Spleen (tissue), 11 donors: ENCODE data around the gene CLMN. TPM values are rescaled to one million over a fixed set of nuclear protein-coding genes. Genes with fewer than 3 reads are reported as not detected.

Experiments
- DNase-seq: peaks from one replicate; pipeline ENCODE4 v3.0.0-alpha.2; 2020
- H3K27ac ChIP-seq, 8 donors: fragments of 200-600 bp; sonication (generic) in 7 of 8; 1 replicate in 4 of 8; 2 replicates in 4 of 8; pipeline versions ENCODE4 v1.5.0 to v1.8.0; 2016 to 2021; ENCODE audit warnings: inconsistent platforms in 4 of 8, mild to moderate bottlenecking in 4 of 8, moderate library complexity in 1 of 8
- H3K27me3 ChIP-seq, 7 donors: fragments of 200-600 bp; sonication (generic) in 6 of 7; replicated peaks in 1 of 7; 1 replicate in 4 of 7; 2 replicates in 3 of 7; pipeline versions ENCODE4 v1.5.0 to v1.8.0; 2016 to 2021; ENCODE audit warnings: inconsistent platforms in 3 of 7, mild to moderate bottlenecking in 1 of 7
- H3K36me3 ChIP-seq, 6 donors: fragments of 200-600 bp; sonication (generic) in 5 of 6; 1 replicate in 4 of 6; 2 replicates in 2 of 6; pipeline versions ENCODE4 v1.5.0 to v1.8.0; 2016 to 2021; ENCODE audit warnings: inconsistent platforms in 2 of 6
- H3K4me1 ChIP-seq, 6 donors: fragments of 200-600 bp; sonication (generic) in 5 of 6; 1 replicate in 3 of 6; 2 replicates in 3 of 6; pipeline versions ENCODE4 v1.5.0 to v1.8.0; 2016 to 2021; ENCODE audit warnings: inconsistent platforms in 3 of 6
- H3K4me3 ChIP-seq, 8 donors: fragments of 200-600 bp; sonication (generic) in 7 of 8; 1 replicate in 4 of 8; 2 replicates in 4 of 8; pipeline versions ENCODE4 v1.5.0 to v1.8.0; 2016 to 2021; ENCODE audit warnings: inconsistent platforms in 4 of 8, mild to moderate bottlenecking in 4 of 8, moderate library complexity in 2 of 8
- H3K9me3 ChIP-seq, 8 donors: fragments of 200-600 bp; sonication (generic) in 7 of 8; 1 replicate in 4 of 8; 2 replicates in 4 of 8; pipeline versions ENCODE4 v1.5.0 to v1.8.0; 2016 to 2021; ENCODE audit warnings: inconsistent platforms in 4 of 8
- CTCF ChIP-seq, 11 experiments: fragments of 200-600 bp in 7 of 11; fragments of 450-650 bp in 4 of 11; sonication (generic) in 4 of 11; IDR thresholded peaks in 8 of 11; conservative IDR thresholded peaks in 3 of 11; 1 replicate in 7 of 11; 2 replicates in 4 of 11; pipeline versions ENCODE4 v1.4.0 to v1.8.0; 2016 to 2021; ENCODE audit warnings: antibody characterized with exemption in 11 of 11, inconsistent platforms in 4 of 11, mild to moderate bottlenecking in 1 of 11
- POLR2A ChIP-seq, 3 donors: fragments of 450-650 bp; IDR thresholded peaks; one replicate each; pipeline ENCODE4 v1.5.1; 2017; ENCODE audit warnings: antibody characterized with exemption in 3 of 3, mild to moderate bottlenecking in 1 of 3
- POLR2AphosphoS5 ChIP-seq, 3 donors: sonication (generic); formaldehyde crosslinking; IDR thresholded peaks; one replicate each; pipeline ENCODE4 v1.5.1; 2017; ENCODE audit warnings: antibody characterized with exemption in 3 of 3
- WGBS, 5 donors: extraction: QIAGEN DNeasy Blood & Tissue Kit in 3 of 5; methylation state at CpG; one replicate each; pipeline versions ENCODE4 v1.1.5 to v1.1.7; 2013 to 2018; 5-methylcytosine and 5-hydroxymethylcytosine counted together
- intact Hi-C: fragments of 100-400 bp; cut with DNase I; formaldehyde crosslinking; loops from one replicate; pipeline ENCODE4 v1.15.0; 2023; ENCODE audit warnings: low total_unique reads
- microRNA-seq, 3 donors: library from miRNA; unstranded; fragments of <30 nt; microRNA quantifications; one replicate each; pipeline versions ENCODE4 to v1.1.0, GENCODE V29; 2019 to 2020
- polyA plus RNA-seq, 3 donors: library from polyadenylated mRNA; stranded (reverse); fragments of 200-250 nt; gene quantifications; one replicate each; pipeline ENCODE4 v1.2.1, GENCODE V29; 2013
- small RNA-seq, 4 donors: library from RNA; depleted of rRNA; stranded (forward); fragments of <200 nt; gene quantifications; one replicate each; pipeline ENCODE3, GENCODE V24; 2016
- total RNA-seq, 7 donors: library from RNA; depleted of rRNA in 3 of 7; stranded (reverse); fragments of >200 nt in 3 of 7; fragmentation: NEBNext Ultra II Directional in 4 of 7; extraction: Animal tissue kit (Norgen Biotek cat#: 25700) in 4 of 7; gene quantifications; one replicate each; pipeline versions ENCODE4 v1.1.0 to v1.2.1, GENCODE V29; 2016 to 2021
- donor health status: healthy with polysubstance abuse.
- donor health status: DM: no; HTN: no; CAD: no; lungs with moderate emphysema.
- donor health status: DM: no; HTN: no; CAD: no.
- donor health status: Bipolar disorder and iron deficiency.
- donor health status: healthy.
- donor health status: DM: no; HTN: no; CAD: no.
- donor health status: DM: yes; HTN: yes; CAD: no.

CLMN gene
- total and polyA plus RNA-seq, 10 donors: 2.7 to 21.4 (median 14.8) TPM

GRCh38 chr14:95132760-95133159 is 186.9 kb downstream of the CLMN start:
- Histone ChIP-seq H3K9me3 (no peaks in the 10 kb centered on the region), H3K36me3 (peaks cover 0 to 65% (median 24%) of the 10 kb centered on the region in 6 donors), H3K4me3 (no peak overlapping the region), H3K27ac (no peak overlapping the region), H3K27me3 (no peaks in the 10 kb centered on the region), H3K4me1 (peaks cover 0 to 53% (median 30%) of the 10 kb centered on the region in 6 donors)
- WGBS, 5 donors: 92 to 98% (median 95%) methylated on average over 5 of the region's 5 CpGs
- no peak for DNase-seq
- TF ChIP-seq CTCF (IDR thresholded peaks at IDR 0.05 in 8 of 11, conservative IDR thresholded peaks at IDR 0.05 in 3 of 11) (no peak), POLR2A (IDR thresholded peaks at IDR 0.05) (no peak), POLR2AphosphoS5 (IDR thresholded peaks at IDR 0.05) (no peak)
- intact Hi-C loops: no loop called here

Small RNA genes lying within 50 kb of the gene (microRNA-seq; reads per million reads assigned to microRNA genes)
- 5.1 to 10.9 (median 8.7) reads per million in 3 donors for gene MIR3173

Small RNA genes lying within 50 kb of the gene (small RNA-seq; reads per million reads assigned to genes)
- 0.06 to 0.30 (median 0.14) reads per million in 4 donors for gene MIR3173

Other genes starting within 250 kb of the CLMN start
- gene DICER1, start 162.4 kb downstream of the CLMN start, total RNA-seq: 100 to 1,000 TPM in 1 of 7 donors, 10 to 100 TPM in 6; 61.1 to 124 (median 91.9) TPM
- gene DICER1, start 162.4 kb downstream of the CLMN start, polyA plus RNA-seq: 10 to 100 TPM in 1 of 3 donors, 1 to 10 TPM in 2; 7.1 to 10.3 (median 8.3) TPM
- gene SYNE3, start 196.7 kb upstream of the CLMN start, total RNA-seq: 10 to 100 TPM; 26.8 to 34.5 (median 28.9) TPM
- 1 to 10 TPM; 1.4 to 5.2 (median 1.8) TPM for gene SYNE3, start 196.7 kb upstream of the CLMN start, polyA plus RNA-seq
- 10 to 100 TPM; 18.2 to 48.4 (median 24.6) TPM for gene GLRX5, start 215.1 kb upstream of the CLMN start, total RNA-seq
- 10 to 100 TPM; 24.4 to 37.3 (median 34.0) TPM for gene GLRX5, start 215.1 kb upstream of the CLMN start, polyA plus RNA-seq